ENCODE data around the gene ADM2.

The ADM2 gene

DNA sequence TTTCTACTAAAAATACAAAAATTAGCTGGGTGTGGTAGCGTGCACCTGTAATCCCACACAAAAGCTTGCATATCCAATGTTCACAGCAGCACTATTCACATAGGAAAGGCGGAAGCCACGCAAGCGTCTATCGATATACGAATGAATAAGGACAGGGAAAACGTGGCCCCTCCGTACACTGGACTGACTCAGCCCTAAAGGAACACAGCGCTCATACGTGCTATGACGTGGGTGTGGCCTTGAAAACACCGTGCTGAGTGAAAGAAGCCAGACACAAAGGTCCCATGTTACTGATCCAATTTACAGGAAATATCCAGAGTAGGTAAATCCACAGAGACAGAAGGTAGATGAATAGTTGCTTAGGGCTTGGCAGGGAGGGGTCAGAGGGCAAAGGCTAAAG lies 19.1 kb downstream of the ADM2 start:
- peaks cover 20% of the 10 kb centered on the region for H3K4me1 Mint-ChIP-seq
- H3K4me3 Mint-ChIP-seq: no peak overlapping the region
- H3K27me3 Mint-ChIP-seq (ENCODE audit: low read depth, poor library complexity): peaks cover 9% of the 10 kb centered on the region
- DNase-seq: no peak
- no peaks in the 10 kb centered on the region for H3K36me3 Mint-ChIP-seq (ENCODE audit: low read depth)
- H3K27ac Mint-ChIP-seq: no peak overlapping the region
- H3K9me3 Mint-ChIP-seq: no peaks in the 10 kb centered on the region
- TF ChIP-seq, protein P1, sequence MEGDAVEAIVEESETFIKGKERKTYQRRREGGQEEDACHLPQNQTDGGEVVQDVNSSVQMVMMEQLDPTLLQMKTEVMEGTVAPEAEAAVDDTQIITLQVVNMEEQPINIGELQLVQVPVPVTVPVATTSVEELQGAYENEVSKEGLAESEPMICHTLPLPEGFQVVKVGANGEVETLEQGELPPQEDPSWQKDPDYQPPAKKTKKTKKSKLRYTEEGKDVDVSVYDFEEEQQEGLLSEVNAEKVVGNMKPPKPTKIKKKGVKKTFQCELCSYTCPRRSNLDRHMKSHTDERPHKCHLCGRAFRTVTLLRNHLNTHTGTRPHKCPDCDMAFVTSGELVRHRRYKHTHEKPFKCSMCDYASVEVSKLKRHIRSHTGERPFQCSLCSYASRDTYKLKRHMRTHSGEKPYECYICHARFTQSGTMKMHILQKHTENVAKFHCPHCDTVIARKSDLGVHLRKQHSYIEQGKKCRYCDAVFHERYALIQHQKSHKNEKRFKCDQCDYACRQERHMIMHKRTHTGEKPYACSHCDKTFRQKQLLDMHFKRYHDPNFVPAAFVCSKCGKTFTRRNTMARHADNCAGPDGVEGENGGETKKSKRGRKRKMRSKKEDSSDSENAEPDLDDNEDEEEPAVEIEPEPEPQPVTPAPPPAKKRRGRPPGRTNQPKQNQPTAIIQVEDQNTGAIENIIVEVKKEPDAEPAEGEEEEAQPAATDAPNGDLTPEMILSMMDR (IDR thresholded peaks at IDR 0.05): no peak

DNA sequence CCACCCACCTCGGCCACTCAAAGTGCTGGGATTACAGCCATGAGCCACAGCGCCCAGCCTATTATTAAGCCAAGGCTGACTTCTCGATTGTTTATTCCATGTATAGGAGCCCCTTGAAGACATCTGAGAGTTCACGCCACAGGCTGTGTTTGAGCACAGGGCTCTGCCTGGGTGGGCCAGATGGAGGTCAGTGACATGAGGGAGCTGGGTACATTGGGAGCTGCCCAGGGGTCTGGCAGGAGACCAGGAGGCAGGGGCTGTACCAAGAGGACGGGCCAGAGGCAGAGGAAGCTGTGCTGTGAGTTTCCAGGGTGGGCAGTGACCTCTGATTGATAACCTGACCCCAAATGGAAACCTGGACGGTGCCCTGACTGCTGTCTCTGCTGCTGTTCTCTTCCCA lies 20.8 kb downstream of the ADM2 start:
- TF ChIP-seq, protein P1 (IDR thresholded peaks at IDR 0.05): no peak
- Mint-ChIP-seq H3K4me1 (peaks cover 16% of the 10 kb centered on the region), H3K9me3 (no peaks in the 10 kb centered on the region), H3K27me3 (ENCODE audit: low read depth, poor library complexity) (peaks cover 5% of the 10 kb centered on the region), H3K27ac (no peak overlapping the region), H3K4me3 (no peak overlapping the region), H3K36me3 (ENCODE audit: low read depth) (no peaks in the 10 kb centered on the region)
- DNase-seq: no peak

DNA sequence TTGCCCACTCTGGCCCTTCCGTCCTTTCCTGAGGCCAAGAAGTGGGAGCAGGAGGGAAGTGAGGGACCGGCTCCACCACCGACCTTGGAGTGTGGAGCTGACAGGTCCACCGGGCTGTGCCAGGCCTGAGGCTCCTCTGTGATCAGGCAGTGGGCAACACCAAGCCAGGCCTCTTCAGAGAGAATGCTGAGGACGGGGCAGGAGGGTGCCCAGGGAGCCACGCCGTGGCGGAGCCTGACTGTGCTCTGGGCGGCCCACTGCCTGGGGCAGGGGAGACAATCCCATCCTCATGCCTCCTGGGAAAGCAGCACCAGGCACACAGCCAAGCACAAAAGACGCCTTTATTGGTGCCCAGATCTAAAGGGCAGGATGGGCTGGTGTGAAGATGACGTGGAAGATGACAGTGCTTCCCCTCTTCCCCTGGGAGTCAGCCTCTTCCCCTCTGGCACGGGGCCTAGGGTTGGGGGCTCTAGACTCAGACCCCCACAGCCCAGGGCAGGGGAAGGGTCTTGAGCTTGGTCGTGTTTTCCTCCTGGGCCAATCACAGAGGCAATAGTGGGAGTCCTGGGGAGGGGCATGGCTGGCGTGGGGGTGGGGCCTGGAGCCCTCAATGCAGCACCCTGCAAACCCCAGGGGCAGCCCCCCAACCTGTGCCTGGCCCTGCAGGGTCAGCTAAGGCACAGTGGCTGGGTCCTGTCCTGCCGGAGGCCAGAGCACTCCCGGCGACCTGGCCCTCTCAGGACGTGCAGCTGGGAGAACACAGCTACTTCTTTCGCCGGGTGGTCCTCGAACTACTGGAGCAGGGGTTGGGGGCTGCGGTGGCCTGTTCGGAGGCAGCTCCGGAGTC lies 21.5 kb downstream of the ADM2 start:
- Mint-ChIP-seq H3K27ac (peak overlapping the region; percentile 48), H3K9me3 (no peaks in the 10 kb centered on the region), H3K4me3 (no peak overlapping the region), H3K4me1 (peaks cover 11% of the 10 kb centered on the region), H3K36me3 (ENCODE audit: low read depth) (no peaks in the 10 kb centered on the region), H3K27me3 (ENCODE audit: low read depth, poor library complexity) (peaks cover 5% of the 10 kb centered on the region)
- TF ChIP-seq, protein P1 (IDR thresholded peaks at IDR 0.05): no peak
- no peak for DNase-seq

DNA sequence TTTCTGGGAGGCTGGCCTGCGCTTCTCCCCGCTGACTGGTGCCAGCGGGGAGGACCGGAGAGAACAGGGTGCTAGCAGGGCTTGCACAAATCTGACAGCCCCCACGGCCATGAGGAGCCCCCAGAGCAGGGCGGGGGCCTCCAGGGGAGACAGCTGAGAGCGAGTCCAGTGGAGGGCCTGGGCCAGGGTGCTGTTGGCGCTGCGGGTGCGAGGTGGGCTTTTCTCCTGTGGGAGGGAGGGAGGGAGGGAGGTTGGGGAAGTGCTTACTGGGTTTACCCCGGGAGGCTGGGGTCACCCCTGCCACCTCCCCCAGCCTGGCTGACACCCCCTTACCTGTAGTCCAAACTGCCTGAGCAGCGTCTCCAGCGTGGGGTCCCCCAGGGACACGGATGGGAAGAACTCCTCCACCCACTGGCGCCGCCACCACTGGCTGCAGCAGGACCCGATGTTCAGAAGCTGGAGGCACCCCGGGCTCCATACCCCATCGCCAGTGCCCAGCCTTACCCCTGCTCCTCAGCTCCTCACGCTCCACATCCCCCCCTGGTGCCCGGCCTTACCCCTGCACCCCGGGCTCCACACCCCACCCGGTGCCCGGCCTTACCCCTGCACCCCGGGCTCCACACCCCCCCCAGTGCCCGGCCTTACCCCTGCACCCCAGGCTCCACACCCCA lies 22.3 kb downstream of the ADM2 start:
- Mint-ChIP-seq H3K4me1 (peaks cover 6% of the 10 kb centered on the region), H3K4me3 (no peak overlapping the region), H3K9me3 (no peaks in the 10 kb centered on the region), H3K27ac (no peak overlapping the region), H3K27me3 (ENCODE audit: low read depth, poor library complexity) (peaks cover 5% of the 10 kb centered on the region), H3K36me3 (ENCODE audit: low read depth) (no peaks in the 10 kb centered on the region)
- no peak for DNase-seq
- TF ChIP-seq, protein P1 (IDR thresholded peaks at IDR 0.05): no peak

DNA sequence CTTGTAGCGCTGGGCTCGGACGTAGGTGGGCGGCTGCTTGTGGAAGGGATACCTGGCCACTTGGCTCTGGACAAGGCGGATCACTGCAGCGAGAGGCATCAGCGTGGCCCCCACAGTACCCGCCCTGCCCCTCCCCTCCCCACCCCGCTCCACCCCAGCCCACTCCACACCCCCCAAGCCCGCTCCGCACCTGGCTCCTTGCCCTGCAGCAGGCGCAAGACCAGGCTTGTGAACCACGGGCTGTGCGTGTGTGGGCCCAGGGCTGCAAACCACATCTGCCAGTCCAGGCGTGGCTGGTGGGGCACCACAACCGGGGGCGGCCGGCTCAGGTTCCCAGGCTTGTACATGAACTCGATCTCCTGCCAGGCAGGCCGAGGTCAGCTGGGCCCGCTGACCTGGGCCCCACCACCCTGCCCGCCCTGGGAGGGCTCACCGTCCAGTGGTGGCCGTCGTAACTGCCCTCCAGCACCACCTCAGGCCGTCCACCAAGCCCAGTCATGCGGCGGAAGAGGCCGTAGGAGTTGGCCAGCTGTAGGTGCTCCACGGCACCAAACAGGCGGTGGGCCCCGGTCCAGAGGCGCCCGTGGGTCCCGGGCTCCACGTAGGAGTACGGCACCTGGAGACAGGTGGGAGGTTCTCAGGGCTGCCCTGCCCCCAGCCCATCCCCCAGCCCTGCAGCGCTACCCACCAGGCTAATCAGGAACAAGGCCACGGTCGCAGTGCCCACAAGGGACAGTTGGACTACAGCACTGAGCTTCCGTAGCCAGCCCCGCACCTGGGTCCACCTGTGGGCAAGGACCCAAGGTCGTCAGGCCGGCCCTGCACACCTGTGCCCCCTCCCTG lies 23.2 kb downstream of the ADM2 start:
- Mint-ChIP-seq H3K27ac (no peak overlapping the region), H3K4me3 (no peak overlapping the region), H3K27me3 (ENCODE audit: low read depth, poor library complexity) (peaks cover 2% of the 10 kb centered on the region), H3K9me3 (no peaks in the 10 kb centered on the region), H3K36me3 (ENCODE audit: low read depth) (no peaks in the 10 kb centered on the region), H3K4me1 (peaks cover 12% of the 10 kb centered on the region)
- DNase-seq: no peak
- TF ChIP-seq, protein P1 (IDR thresholded peaks at IDR 0.05): no peak

Measured in nephron progenitor cell (in vitro differentiated cells).